Breast epithelium (tissue), 4 donors: ENCODE data around the gene SHROOM2. TPM values are rescaled to one million over a fixed set of nuclear protein-coding genes. Genes with fewer than 3 reads are reported as not detected.
A peak's percentile ranks its signal among the peaks of the same experiment; 100 is the strongest.
"Not testable (repeated sequence)": the region's sequence is repeated elsewhere in the genome, so short reads cannot be mapped to it uniquely, and the experiment has no call there.

Source experiments
- DNase-seq, 2 donors: peaks; one replicate each; pipeline ENCODE4 v3.0.0-alpha.2; 2019; ENCODE audit warnings: low spot score in 2 of 2
- H3K27ac ChIP-seq, 2 donors: fragments of 200-600 bp; sonication (generic) in 1 of 2; one replicate each; pipeline ENCODE4 v1.5.1; 2016 to 2019; ENCODE audit warnings: mild to moderate bottlenecking in 1 of 2
- H3K27me3 ChIP-seq, 2 donors: fragments of 200-600 bp; sonication (generic) in 1 of 2; one replicate each; pipeline versions ENCODE4 v1.5.1 to v1.6.0; 2017 to 2019; ENCODE audit warnings: control low read depth in 1 of 2, mild to moderate bottlenecking in 1 of 2
- H3K36me3 ChIP-seq: fragments of 200-600 bp; one replicate; pipeline ENCODE4 v1.5.1; 2019
- H3K4me1 ChIP-seq, 2 donors: fragments of 200-600 bp; sonication (generic); one replicate each; pipeline ENCODE4 v1.5.1; 2016 to 2019; ENCODE audit warnings: control low read depth in 1 of 2
- H3K4me3 ChIP-seq, 3 donors: fragments of 200-600 bp; sonication (generic); 1 replicate in 2 of 3; 2 replicates in 1 of 3; pipeline ENCODE4 v1.5.1; 2016 to 2019; ENCODE audit warnings: mild to moderate bottlenecking in 3 of 3, moderate library complexity in 2 of 3
- H3K9me3 ChIP-seq, 2 donors: fragments of 200-600 bp; sonication (generic) in 1 of 2; one replicate each; pipeline ENCODE4 v1.5.1; 2016 to 2019; ENCODE audit warnings: control low read depth in 1 of 2
- POLR2A ChIP-seq: fragments of 450-650 bp; IDR thresholded peaks from one replicate; pipeline ENCODE4 v1.6.1; 2016; ENCODE audit warnings: antibody characterized with exemption, mild to moderate bottlenecking, moderate library complexity
- POLR2AphosphoS5 ChIP-seq, 3 donors: sonication (generic); formaldehyde crosslinking; IDR thresholded peaks; one replicate each; pipeline ENCODE4 v1.6.1; 2017; ENCODE audit warnings: antibody characterized with exemption in 3 of 3
- intact Hi-C: fragments of 100-400 bp; cut with DNase I; formaldehyde crosslinking; loops from one replicate; pipeline ENCODE4 v1.15.1; 2023; ENCODE audit warnings: low total_unique reads
- total RNA-seq, 3 donors: library from RNA; depleted of rRNA; stranded (reverse); fragments of >200 nt; gene quantifications; one replicate each; pipeline ENCODE4 v1.1.0, GENCODE V29; 2016
- TF ChIP-seq, protein P1 (sequence below), 3 donors: fragments of 450-650 bp; IDR thresholded peaks; one replicate each; pipeline ENCODE4 v1.5.1; 2016 to 2017; ENCODE audit warnings: antibody characterized with exemption in 3 of 3, mild to moderate bottlenecking in 3 of 3, moderate library complexity in 3 of 3

Gene SHROOM2
- total RNA-seq, 3 donors from 2014 or later, result 0.48 to 4.5 (median 3.9) TPM

DNA sequence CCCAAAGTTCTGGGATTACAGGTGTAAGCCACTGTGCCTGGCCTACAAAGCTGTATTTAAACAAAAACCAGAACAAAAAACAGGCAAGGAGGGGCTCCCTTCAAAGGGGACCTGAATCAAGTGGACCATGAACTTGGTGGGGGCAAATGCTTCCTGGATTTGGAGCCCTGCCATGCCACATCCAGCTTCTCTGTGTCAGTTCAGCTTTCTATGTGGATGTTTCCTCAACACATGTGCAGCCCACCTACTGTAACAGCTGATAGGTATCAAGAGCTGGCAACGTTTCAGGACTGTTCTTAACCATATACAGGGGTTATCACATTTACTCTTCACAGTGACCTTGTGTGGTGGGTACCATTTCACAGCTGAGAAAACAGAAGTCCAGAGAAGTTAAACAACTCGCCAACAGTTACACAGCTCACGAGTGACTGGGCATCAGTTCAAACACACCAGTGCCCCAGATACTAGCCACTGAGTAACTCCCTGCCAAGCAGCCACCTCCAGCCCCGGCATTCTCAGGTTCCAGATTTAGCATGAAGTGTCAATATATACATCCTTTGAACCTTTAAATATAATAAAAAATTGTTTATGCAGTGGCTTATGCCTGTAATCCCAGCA, 28.1 kb upstream of the SHROOM2 start:
- TF ChIP-seq, protein P1, sequence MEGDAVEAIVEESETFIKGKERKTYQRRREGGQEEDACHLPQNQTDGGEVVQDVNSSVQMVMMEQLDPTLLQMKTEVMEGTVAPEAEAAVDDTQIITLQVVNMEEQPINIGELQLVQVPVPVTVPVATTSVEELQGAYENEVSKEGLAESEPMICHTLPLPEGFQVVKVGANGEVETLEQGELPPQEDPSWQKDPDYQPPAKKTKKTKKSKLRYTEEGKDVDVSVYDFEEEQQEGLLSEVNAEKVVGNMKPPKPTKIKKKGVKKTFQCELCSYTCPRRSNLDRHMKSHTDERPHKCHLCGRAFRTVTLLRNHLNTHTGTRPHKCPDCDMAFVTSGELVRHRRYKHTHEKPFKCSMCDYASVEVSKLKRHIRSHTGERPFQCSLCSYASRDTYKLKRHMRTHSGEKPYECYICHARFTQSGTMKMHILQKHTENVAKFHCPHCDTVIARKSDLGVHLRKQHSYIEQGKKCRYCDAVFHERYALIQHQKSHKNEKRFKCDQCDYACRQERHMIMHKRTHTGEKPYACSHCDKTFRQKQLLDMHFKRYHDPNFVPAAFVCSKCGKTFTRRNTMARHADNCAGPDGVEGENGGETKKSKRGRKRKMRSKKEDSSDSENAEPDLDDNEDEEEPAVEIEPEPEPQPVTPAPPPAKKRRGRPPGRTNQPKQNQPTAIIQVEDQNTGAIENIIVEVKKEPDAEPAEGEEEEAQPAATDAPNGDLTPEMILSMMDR (IDR thresholded peaks at IDR 0.05), result no peak
- TF ChIP-seq POLR2A, result no peak
- TF ChIP-seq POLR2AphosphoS5 (IDR thresholded peaks at IDR 0.05), result no peak
- intact Hi-C loops, result no loop called here

GRCh38 chrX:9759337-9759736, 26.9 kb upstream of the SHROOM2 start:
- DNase-seq, result no peak
- TF ChIP-seq POLR2A (no peak), POLR2AphosphoS5 (IDR thresholded peaks at IDR 0.05) (no peak)
- TF ChIP-seq, protein P1 (IDR thresholded peaks at IDR 0.05), result no peak
- H3K36me3 ChIP-seq, result no peaks in the 10 kb centered on the region
- no peak overlapping the region for H3K4me3 ChIP-seq
- H3K27me3 ChIP-seq, result peaks cover 0 to 16% of the 10 kb centered on the region in 2 donors
- no peak overlapping the region for H3K27ac ChIP-seq
- H3K9me3 ChIP-seq, result peaks cover 10 to 19% of the 10 kb centered on the region in 2 donors
- intact Hi-C loops, result no loop called here
- H3K4me1 ChIP-seq, result no peaks in the 10 kb centered on the region

More for the DNA sequence above, 28.1 kb upstream of the SHROOM2 start:
- Histone ChIP-seq H3K27ac (no peak overlapping the region), H3K4me1 (no peaks in the 10 kb centered on the region), H3K36me3 (no peaks in the 10 kb centered on the region), H3K4me3 (no peak overlapping the region), H3K9me3 (peaks cover 10 to 19% of the 10 kb centered on the region in 2 donors), H3K27me3 (peaks cover 0 to 18% of the 10 kb centered on the region in 2 donors)
- no peak for DNase-seq

GRCh38 chrX:9765072-9765736, 21.0 kb upstream of the SHROOM2 start:
- TF ChIP-seq POLR2A, result no peak
- TF ChIP-seq, protein P1 (IDR thresholded peaks at IDR 0.05), result no peak
- no peak for TF ChIP-seq POLR2AphosphoS5 (IDR thresholded peaks at IDR 0.05)
- Histone ChIP-seq H3K27ac (no peak overlapping the region), H3K9me3 (peaks cover 5 to 7% of the 10 kb centered on the region in 2 donors), H3K4me3 (peak overlapping the region in 2 of 3 donors; percentile 18 to 45), H3K4me1 (no peaks in the 10 kb centered on the region), H3K36me3 (no peaks in the 10 kb centered on the region), H3K27me3 (peaks cover 0 to 42% of the 10 kb centered on the region in 2 donors)
- no peak for DNase-seq
- intact Hi-C loops, result no loop called here

- H3K4me3 ChIP-seq, result peak within 1 kb of the TSS in 2 of 3 donors; percentile 18 to 45
- peaks cover 5 to 7% of the 10 kb centered on the region in 2 donors for H3K9me3 ChIP-seq
- H3K27ac ChIP-seq, result no peak within 1 kb of the TSS
- H3K36me3 ChIP-seq, result no peaks in the 10 kb centered on the region
- no peaks in the 10 kb centered on the region for H3K4me1 ChIP-seq
- H3K27me3 ChIP-seq, result peaks cover 0 to 42% of the 10 kb centered on the region in 2 donors
- intact Hi-C loops, result no loop called here
- TF ChIP-seq POLR2AphosphoS5 (IDR thresholded peaks at IDR 0.05) (no peak), POLR2A (no peak)
- TF ChIP-seq, protein P1 (IDR thresholded peaks at IDR 0.05), result no peak
- DNase-seq, result no peak
Observed at GRCh38 chrX:9765737-9766097, 20.5 kb upstream of the SHROOM2 start, which contains the start of gene GPR143. GPR143 (minus strand) TSS chrX:9765847; CDS start chrX:9765817, 30 bp downstream.

GRCh38 chrX:9767375-9767774, 18.9 kb upstream of the SHROOM2 start:
- intact Hi-C loops, result no loop called here
- TF ChIP-seq, protein P1 (IDR thresholded peaks at IDR 0.05), result no peak
- TF ChIP-seq POLR2A (no peak), POLR2AphosphoS5 (IDR thresholded peaks at IDR 0.05) (no peak)
- Histone ChIP-seq H3K9me3 (peaks cover 5 to 7% of the 10 kb centered on the region in 2 donors), H3K27me3 (peaks cover 0 to 40% of the 10 kb centered on the region in 2 donors), H3K4me1 (no peaks in the 10 kb centered on the region), H3K36me3 (no peaks in the 10 kb centered on the region), H3K27ac (no peak overlapping the region), H3K4me3 (no peak overlapping the region)
- DNase-seq, result no peak

- DNase-seq, H3K27ac ChIP-seq, intact Hi-C loops: not testable (repeated sequence)
Observed at GRCh38 chrX:9768321-9768839, 17.8 kb upstream of the SHROOM2 start.

More at GRCh38 chrX:9768321-9768839, 17.8 kb upstream of the SHROOM2 start:
- peaks cover 0 to 39% of the 10 kb centered on the region in 2 donors for H3K27me3 ChIP-seq
- H3K4me1 ChIP-seq, H3K36me3 ChIP-seq, H3K4me3 ChIP-seq, H3K9me3 ChIP-seq: not testable (repeated sequence)
